AG08396 (cell line): ENCODE data around the gene ADD2.

ENCODE experiments used
- DNase-seq: peaks from one replicate; pipeline ENCODE4 v3.0.0; 2012; ENCODE audit warnings: low spot score, mixed read lengths

Gene ADD2

GRCh38 chr2:70698847-70699246 lies 69.2 kb downstream of the ADD2 start:
- DNase-seq = no peak

GRCh38 chr2:70697603-70698383 lies 70.2 kb downstream of the ADD2 start:
- no peak for DNase-seq

- no peak for DNase-seq
These were observed 71.9 kb downstream of the ADD2 start for GRCh38 chr2:70696142-70696541.

- DNase-seq = no peak
These were observed 75.7 kb downstream of the ADD2 start for GRCh38 chr2:70692256-70692655.

GRCh38 chr2:70691497-70692140 lies 76.4 kb downstream of the ADD2 start:
- no peak for DNase-seq

DNA sequence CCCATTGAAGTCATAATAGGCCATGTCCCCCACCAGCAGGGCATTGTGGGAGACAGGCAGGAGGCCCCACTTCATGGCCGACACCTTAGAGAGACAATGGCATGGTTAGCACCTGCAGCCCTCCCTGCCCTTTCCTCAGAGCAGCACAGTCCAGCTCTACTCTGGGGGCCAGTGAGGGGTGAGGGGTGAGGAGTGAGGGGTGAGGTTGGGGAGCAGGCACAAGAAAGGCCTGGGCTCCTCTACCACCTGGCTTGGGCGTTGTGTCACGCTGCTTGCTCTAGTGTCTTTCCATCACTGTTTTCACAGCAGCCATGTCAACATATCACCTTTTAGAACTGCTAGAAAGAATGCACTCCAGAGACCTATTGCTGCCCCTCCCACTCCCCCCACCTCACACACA lies 77.2 kb downstream of the ADD2 start:
- no peak for DNase-seq

DNA sequence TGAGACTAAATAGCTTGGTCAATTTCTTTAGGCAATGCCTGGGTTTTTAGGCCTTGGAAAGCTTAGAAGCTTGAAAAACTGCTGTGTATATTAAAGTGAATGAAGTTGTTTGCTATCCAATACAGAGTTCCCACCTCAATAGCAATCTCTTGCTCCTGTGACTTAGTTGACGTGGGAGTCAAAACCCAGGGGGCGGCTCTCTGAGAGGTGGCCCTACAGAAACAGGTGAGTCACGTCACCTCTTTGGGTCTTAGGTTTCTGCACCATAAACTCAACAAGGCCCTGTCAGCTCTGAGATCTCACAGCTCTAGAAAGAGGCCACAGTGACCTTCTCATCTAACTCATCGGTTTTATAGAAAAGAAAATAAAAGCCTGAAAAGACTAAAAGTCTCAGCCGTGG lies 79.6 kb downstream of the ADD2 start:
- DNase-seq = no peak

DNA sequence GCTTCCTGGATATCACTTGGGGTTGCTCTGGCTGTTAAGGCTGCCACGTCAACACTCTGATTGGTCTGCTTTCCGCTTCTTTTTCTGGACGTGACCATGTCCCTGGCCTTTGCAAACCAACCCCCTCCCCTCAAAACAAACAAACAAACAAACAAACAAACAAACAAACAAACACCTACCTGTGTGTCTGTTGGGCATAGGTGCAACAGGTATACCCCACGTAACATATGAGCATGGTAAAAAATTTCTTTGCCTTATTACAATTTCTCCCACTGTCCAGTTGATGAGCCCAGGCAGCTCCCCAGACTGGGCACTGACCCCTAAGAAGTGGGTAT lies 80.6 kb downstream of the ADD2 start:
- DNase-seq = no peak

DNA sequence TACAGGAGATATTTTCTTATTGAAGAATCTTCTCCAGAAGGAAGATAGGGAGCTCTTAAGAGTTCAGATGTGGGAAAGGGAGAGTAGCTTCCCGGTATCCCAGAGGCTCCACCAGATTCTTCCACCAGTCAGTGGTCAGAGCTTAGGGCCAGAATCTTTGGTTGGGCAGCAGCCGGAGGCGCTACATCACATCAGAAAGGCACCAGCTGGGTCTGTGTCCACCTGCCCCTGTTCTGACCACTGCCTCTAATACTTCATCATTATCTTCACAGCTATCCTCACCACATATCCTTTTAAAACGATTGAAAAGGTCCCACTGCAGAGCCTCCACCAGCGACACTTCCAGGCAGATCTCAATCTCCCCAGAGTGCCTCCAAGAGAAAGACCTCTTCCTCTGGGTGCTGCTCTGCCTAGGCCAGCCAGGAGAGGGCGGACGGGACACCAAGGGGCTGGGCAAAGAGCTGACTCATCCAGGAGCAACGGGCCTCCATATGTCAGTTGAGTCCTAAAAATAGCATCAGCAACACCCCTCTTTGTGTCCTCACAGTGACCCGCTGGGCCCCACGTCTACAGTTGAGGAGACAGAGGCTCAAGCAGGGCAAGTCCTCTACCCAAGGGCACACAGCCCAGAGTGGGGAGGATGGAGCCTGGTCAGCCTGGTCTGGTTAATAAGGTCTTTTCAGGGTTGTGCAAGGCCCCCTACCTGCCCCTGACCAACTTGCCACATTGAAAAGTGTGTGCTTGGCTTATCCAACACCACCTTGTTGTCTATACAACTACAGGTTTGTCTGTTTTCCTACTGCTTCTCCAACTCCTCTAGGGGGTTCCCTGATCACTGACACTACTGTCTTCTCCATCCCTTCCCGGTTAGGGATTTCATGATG lies 81.2 kb downstream of the ADD2 start:
- peak; percentile 81 for DNase-seq

- DNase-seq = no peak
These were observed 82.2 kb downstream of the ADD2 start for GRCh38 chr2:70685771-70686171.

DNA sequence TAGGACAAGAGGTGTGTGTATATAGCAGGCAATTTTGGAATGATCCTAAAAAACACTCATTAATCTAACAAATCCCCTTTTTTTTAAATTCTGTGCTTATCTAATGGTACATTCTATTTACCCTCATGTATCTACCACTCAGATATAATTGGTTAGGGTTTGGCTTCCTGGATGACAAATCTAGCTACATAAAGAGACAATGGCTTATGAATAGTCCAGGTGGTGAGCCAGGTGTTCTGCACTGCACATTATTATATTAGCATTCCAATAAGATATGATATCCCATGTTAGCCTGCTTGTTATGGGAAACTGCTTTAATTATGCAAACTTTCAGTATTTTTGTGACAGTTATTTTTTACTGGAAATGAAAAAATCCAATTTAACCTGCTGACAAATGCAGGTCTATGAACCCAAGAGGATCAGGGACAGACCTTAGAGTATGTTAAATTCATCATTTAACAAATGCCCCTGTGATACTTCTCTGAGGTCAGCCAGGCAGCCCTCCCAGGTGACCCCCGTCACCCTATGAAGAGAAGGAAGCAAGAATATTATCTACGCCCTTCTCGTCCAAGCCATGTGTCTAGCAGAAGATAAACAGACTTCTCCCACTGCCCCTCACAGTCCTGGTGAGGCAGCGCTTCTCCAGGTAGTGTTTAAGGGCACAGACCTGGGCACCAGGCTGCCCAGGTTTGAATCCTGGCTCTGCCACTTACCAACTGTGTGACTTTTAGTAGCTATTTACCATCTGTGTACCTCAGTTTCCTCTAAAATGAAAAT lies 83.0 kb downstream of the ADD2 start:
- no peak for DNase-seq

DNA sequence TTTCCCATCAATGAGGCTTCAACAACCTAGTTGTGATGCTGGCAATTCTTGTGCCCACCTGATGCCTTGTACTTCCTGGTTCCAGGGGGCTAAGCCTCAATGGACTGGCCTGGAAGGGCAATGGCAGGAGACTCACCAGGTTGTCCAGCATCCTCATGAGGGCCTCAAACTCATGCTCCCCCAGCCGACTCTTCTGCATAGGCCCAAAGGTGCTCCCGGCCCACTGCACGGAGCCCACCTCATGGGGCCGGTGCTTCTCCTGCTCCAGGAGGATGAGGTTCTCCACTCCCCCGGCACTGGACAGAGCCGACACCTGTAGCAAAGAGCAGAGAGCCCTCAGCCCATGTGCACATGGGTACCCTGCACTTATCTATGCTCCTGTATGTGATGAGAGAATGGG lies 84.5 kb downstream of the ADD2 start:
- DNase-seq = no peak

GRCh38 chr2:70680735-70681134 lies 87.3 kb downstream of the ADD2 start:
- DNase-seq = no peak

DNA sequence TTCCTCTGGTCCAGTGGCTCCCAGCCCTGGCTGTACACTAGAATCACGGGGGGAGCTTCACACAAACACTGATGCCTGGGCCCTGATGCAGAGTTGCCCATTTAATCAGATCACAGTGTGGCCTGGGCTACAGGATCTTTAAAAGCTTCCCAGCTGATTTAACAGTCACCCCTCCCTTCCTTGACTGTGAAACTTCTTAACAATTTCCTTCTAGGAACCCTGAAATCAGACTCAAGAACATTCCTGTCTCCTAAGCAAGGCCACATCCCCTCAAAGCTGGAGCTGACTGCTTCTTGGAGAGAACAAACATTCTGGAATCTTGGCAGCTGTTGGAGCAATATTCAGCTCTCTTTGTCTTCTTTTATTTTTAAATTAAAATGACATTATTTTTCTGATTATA lies 88.7 kb downstream of the ADD2 start:
- DNase-seq = no peak

- no peak for DNase-seq
These were observed 89.3 kb downstream of the ADD2 start for GRCh38 chr2:70678576-70679143.

- DNase-seq = no peak
These were observed 91.5 kb downstream of the ADD2 start for GRCh38 chr2:70676301-70677035.

DNA sequence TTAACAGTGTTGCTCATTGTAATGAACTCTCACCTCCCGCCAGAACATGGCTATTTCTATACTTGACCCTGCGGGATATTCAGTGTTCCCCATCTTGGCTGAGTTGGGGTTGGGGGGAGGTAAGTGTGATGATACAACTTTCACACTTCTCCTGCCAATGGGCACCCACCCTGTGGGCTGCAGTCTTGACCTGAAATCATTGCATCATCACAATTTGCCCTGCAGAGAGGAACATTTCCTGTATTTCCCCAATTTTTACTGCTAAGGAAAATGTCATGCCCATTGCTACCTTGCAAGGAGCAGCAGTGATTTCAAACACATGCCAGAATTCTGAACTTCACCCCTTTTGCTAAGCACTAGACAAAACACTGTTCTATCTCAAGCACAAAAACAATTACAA lies 92.1 kb downstream of the ADD2 start:
- DNase-seq = no peak

DNA sequence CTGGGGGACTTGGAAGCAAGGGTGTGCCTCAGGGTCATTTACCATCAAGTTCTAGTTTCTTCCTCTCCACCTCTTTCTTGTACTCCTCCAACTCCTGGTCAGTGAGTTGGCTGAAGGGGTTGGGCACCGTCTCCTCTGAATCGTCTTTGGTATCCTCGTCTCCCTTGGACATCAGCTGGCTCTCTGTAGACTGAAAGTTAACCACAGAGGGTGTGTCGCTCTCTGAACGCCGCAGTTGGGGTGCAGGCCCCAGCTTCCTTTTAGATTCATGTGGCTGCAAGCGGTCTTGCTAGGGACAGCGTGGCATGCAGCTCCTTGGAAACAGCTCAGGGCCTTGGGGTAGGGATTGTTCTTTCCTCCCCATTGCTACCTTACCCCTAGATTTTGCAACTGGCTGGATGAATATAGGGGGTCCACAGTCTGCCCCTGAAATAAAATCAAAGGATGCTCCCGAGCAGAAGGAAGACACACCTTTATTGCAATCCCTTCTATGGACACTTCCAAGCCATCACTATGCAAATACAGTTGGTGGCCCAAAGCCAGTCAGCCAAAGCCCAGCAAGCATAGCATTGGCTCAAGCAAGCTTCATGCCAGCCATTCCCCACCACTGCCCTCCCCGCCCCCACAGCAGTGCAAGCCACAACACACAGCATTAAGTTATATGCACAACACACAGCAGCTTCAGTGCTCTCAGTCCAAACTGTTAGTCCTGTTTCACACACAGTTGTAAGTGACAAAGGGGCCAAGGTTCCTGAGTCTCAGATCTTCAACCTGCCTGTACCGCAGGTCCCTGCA lies 93.2 kb downstream of the ADD2 start:
- no peak for DNase-seq

DNA sequence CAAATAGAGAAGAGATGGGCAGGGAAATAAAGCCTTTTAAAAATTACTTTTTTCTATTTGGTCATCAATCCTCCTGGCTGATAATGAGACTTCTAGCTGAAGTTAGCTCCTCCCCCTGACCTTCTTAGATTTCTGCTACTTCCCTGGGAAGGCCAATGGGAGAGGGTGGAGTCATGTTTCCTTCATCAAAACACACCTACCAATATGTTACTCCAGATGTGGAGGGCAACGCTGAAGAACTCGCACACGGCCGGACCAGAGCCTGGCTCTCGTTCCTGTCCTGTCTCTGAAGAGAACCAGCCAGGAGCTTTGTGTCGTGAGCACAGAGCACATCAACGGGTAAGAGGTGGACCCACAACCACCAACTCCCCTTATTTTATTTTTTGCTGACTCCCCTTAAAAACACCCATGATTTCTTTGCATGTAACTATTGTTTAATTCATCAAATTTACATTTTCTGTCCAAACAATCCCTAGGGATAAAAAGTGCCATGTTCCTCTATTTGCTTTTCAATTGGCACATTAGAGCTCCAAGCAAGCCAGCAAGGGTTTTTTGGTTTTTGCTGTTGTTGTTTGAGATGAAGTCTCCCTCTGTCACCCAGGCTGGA lies 94.9 kb downstream of the ADD2 start:
- DNase-seq = no peak
